ENCODE measurements around the gene EBP. TPM values are rescaled to one million over a fixed set of nuclear protein-coding genes. Genes with fewer than 3 reads are reported as not detected.

The EBP gene
- total RNA-seq, 3 donors from 2014 or later = 20.3 to 22.0 (median 20.6) TPM

DNA sequence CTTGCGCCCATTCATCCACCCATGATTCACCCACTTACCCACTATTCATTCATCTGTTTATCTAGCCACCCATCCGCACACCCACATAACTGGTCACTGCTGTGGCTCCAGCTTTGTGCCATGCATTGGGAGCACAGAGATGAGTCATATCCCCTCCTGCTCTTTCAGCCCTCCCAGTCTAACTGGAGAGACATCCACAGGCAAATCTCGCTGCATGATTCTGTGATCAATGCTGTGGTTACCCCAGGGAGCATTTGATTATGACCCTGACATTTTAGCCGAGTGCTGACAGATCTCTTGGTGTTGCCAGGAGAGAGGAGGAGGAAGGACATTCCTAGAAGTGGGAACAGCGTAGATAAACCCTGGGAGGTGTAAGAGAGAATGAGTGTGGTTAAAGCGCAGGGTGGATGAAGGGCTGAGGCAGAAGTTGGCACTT is 23.2 kb upstream of the EBP start:
- H3K27me3 ChIP-seq = peaks cover 0 to 43% of the 10 kb centered on the region in 2 donors
- H3K4me1 ChIP-seq = no peaks in the 10 kb centered on the region
- H3K4me3 ChIP-seq = no peak overlapping the region
- intact Hi-C loops (cut with DNase I; ENCODE audit: low total_unique reads) = no loop called here
- no peak for DNase-seq (ENCODE audit: low spot score in 2 of 2)
- TF ChIP-seq, protein P1, sequence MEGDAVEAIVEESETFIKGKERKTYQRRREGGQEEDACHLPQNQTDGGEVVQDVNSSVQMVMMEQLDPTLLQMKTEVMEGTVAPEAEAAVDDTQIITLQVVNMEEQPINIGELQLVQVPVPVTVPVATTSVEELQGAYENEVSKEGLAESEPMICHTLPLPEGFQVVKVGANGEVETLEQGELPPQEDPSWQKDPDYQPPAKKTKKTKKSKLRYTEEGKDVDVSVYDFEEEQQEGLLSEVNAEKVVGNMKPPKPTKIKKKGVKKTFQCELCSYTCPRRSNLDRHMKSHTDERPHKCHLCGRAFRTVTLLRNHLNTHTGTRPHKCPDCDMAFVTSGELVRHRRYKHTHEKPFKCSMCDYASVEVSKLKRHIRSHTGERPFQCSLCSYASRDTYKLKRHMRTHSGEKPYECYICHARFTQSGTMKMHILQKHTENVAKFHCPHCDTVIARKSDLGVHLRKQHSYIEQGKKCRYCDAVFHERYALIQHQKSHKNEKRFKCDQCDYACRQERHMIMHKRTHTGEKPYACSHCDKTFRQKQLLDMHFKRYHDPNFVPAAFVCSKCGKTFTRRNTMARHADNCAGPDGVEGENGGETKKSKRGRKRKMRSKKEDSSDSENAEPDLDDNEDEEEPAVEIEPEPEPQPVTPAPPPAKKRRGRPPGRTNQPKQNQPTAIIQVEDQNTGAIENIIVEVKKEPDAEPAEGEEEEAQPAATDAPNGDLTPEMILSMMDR (IDR thresholded peaks at IDR 0.05) = no peak
- TF ChIP-seq POLR2AphosphoS5 (IDR thresholded peaks at IDR 0.05) (no peak), POLR2A (IDR thresholded peaks at IDR 0.05) (no peak)
- H3K27ac ChIP-seq = no peak overlapping the region
- no peaks in the 10 kb centered on the region for H3K9me3 ChIP-seq
- H3K36me3 ChIP-seq = no peaks in the 10 kb centered on the region

GRCh38 chrX:48504261-48504660 is 17.3 kb upstream of the EBP start:
- Histone ChIP-seq H3K27ac (no peak overlapping the region), H3K9me3 (no peaks in the 10 kb centered on the region), H3K27me3 (peaks cover 0 to 33% of the 10 kb centered on the region in 2 donors), H3K4me3 (no peak overlapping the region), H3K4me1 (no peaks in the 10 kb centered on the region), H3K36me3 (no peaks in the 10 kb centered on the region)
- TF ChIP-seq POLR2A (IDR thresholded peaks at IDR 0.05) (no peak), POLR2AphosphoS5 (IDR thresholded peaks at IDR 0.05) (no peak)
- TF ChIP-seq, protein P1 (IDR thresholded peaks at IDR 0.05) = no peak
- intact Hi-C loops (cut with DNase I; ENCODE audit: low total_unique reads) = no loop called here
- no peak for DNase-seq (ENCODE audit: low spot score in 2 of 2)

DNA sequence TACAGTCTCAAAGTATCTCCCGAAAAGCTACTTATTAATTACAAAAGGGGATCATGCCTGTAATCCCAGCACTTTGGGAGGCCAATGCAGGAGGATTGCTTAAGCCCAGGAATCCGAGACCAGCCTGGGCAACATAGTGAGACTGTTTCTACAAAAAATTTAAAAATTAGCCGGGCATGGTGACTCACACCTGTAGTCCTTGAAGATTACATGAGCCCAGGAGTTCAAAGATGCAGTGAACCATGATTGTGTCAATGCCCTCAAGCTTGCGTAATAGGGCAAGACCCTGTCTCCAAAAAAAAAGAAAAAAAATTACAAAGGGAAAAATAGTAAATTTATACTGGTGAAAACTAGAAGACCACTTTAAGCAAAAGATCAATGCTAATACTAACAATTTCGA is 16.1 kb upstream of the EBP start:
- DNase-seq (ENCODE audit: low spot score in 2 of 2) = no peak
- peaks cover 0 to 29% of the 10 kb centered on the region in 2 donors for H3K27me3 ChIP-seq
- no peaks in the 10 kb centered on the region for H3K9me3 ChIP-seq
- TF ChIP-seq POLR2A (IDR thresholded peaks at IDR 0.05) = no peak
- TF ChIP-seq, protein P1 (IDR thresholded peaks at IDR 0.05) = no peak
- TF ChIP-seq POLR2AphosphoS5 (IDR thresholded peaks at IDR 0.05) = no peak
- no peaks in the 10 kb centered on the region for H3K4me1 ChIP-seq
- no peak overlapping the region for H3K27ac ChIP-seq
- no peak overlapping the region for H3K4me3 ChIP-seq
- intact Hi-C loops (cut with DNase I; ENCODE audit: low total_unique reads) = no loop called here
- H3K36me3 ChIP-seq = no peaks in the 10 kb centered on the region

GRCh38 chrX:48507246-48507645 is 14.4 kb upstream of the EBP start:
- intact Hi-C loops (cut with DNase I; ENCODE audit: low total_unique reads) = no loop called here
- no peak overlapping the region for H3K27ac ChIP-seq
- H3K36me3 ChIP-seq = no peaks in the 10 kb centered on the region
- no peaks in the 10 kb centered on the region for H3K4me1 ChIP-seq
- H3K4me3 ChIP-seq = no peak overlapping the region
- DNase-seq (ENCODE audit: low spot score in 2 of 2) = no peak
- no peaks in the 10 kb centered on the region for H3K9me3 ChIP-seq
- TF ChIP-seq POLR2AphosphoS5 (IDR thresholded peaks at IDR 0.05) (no peak), POLR2A (IDR thresholded peaks at IDR 0.05) (no peak)
- TF ChIP-seq, protein P1 (IDR thresholded peaks at IDR 0.05) = no peak
- H3K27me3 ChIP-seq = peaks cover 0 to 26% of the 10 kb centered on the region in 2 donors

- Histone ChIP-seq H3K27ac (peak within 1 kb of the TSS; percentile 65 to 87), H3K9me3 (no peaks in the 10 kb centered on the region), H3K4me3 (peak within 1 kb of the TSS; percentile 61 to 71 (median 69)), H3K4me1 (no peaks in the 10 kb centered on the region), H3K27me3 (peaks cover 0 to 24% of the 10 kb centered on the region in 2 donors), H3K36me3 (no peaks in the 10 kb centered on the region)
- no peak for TF ChIP-seq POLR2A (IDR thresholded peaks at IDR 0.05)
- peak in 2 of 3 donors; percentile 24 to 51 for TF ChIP-seq POLR2AphosphoS5 (IDR thresholded peaks at IDR 0.05)
- intact Hi-C loops (cut with DNase I; ENCODE audit: low total_unique reads) = no loop called here
- peak; percentile 64 to 78 for DNase-seq (ENCODE audit: low spot score in 2 of 2)
These were observed 13.0 kb upstream of the EBP start, which contains the start of gene PORCN for GRCh38 chrX:48508400-48509244. Gene PORCN, plus strand, starts transcription at chrX:48508992. Its CDS starts 829 bp downstream, at chrX:48509821.

Measured in breast epithelium (tissue), 4 donors.